ENCODE results near the gene ZFHX3.

Gene ZFHX3

GRCh38 chr16:72938795-72939164 lies 109.1 kb downstream of the ZFHX3 start:
- TF ChIP-seq ZBTB7A (IDR thresholded peaks at IDR 0.05; ENCODE audit: low read depth) (no peak), RAD21 (IDR thresholded peaks at IDR 0.05; ENCODE audit: low read depth) (no peak), TAF1 (IDR thresholded peaks at IDR 0.05; ENCODE audit: low read depth) (no peak), YY1 (IDR thresholded peaks at IDR 0.05; ENCODE audit: low read depth) (no peak), NFIC (IDR thresholded peaks at IDR 0.05) (no peak), TEAD4 (IDR thresholded peaks at IDR 0.05) (no peak), MAX (IDR thresholded peaks at IDR 0.05) (no peak), CEBPB (IDR thresholded peaks at IDR 0.05) (no peak), FOXM1 (IDR thresholded peaks at IDR 0.05; ENCODE audit: borderline replicate concordance, low read depth) (no peak), EP300 (IDR thresholded peaks at IDR 0.05; ENCODE audit: borderline replicate concordance) (no peak), USF1 (IDR thresholded peaks at IDR 0.05) (no peak), TCF12 (IDR thresholded peaks at IDR 0.05; ENCODE audit: low read depth) (no peak), CREB1 (IDR thresholded peaks at IDR 0.05; ENCODE audit: low read depth) (no peak), EGR1 (IDR thresholded peaks at IDR 0.05) (no peak)
- TF ChIP-seq, protein P1, sequence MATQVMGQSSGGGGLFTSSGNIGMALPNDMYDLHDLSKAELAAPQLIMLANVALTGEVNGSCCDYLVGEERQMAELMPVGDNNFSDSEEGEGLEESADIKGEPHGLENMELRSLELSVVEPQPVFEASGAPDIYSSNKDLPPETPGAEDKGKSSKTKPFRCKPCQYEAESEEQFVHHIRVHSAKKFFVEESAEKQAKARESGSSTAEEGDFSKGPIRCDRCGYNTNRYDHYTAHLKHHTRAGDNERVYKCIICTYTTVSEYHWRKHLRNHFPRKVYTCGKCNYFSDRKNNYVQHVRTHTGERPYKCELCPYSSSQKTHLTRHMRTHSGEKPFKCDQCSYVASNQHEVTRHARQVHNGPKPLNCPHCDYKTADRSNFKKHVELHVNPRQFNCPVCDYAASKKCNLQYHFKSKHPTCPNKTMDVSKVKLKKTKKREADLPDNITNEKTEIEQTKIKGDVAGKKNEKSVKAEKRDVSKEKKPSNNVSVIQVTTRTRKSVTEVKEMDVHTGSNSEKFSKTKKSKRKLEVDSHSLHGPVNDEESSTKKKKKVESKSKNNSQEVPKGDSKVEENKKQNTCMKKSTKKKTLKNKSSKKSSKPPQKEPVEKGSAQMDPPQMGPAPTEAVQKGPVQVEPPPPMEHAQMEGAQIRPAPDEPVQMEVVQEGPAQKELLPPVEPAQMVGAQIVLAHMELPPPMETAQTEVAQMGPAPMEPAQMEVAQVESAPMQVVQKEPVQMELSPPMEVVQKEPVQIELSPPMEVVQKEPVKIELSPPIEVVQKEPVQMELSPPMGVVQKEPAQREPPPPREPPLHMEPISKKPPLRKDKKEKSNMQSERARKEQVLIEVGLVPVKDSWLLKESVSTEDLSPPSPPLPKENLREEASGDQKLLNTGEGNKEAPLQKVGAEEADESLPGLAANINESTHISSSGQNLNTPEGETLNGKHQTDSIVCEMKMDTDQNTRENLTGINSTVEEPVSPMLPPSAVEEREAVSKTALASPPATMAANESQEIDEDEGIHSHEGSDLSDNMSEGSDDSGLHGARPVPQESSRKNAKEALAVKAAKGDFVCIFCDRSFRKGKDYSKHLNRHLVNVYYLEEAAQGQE (IDR thresholded peaks at IDR 0.05; ENCODE audit: low read depth) = no peak

DNA sequence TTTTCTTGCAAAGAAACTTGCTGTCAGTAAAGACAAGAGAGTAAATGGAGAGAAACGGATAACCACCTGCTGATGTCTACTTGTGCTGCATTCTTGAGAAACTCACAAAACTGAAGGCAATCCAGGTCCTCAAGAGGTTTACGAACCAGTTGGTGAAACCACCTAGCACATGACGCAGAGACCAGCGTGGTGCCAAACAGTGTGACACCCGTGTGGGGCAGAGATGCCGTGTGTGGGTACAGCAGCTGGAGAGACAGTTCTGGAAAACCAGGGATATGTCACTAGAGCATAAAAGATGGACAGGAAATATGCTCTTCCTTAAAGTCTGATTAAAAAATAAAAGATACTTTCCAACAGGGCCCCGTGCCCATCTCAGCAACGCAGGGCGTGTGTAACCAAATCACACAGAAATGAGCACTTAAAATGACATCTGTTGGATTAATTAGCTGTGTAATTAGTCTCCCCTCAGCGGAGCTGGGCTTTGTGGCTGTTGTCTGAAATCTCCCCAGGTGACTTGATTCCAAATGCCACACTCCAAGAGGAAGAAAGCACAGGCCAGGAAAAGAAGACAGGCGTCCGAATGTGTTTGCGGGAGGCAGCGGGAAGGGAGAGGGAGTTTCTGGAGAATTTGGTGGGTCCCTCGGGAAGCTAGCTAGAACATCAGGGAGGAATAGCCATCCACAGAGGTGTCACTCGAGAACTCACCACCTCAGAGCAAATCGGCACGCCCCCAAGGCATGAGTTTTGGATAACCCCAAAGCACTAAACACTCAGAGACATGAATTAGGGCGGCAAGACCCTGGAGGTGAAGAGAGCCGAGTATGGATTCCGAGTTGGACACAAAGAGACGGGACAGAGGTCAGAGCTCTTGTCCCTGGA lies 109.8 kb downstream of the ZFHX3 start:
- TF ChIP-seq RAD21 (IDR thresholded peaks at IDR 0.05; ENCODE audit: low read depth) (no peak), NFIC (IDR thresholded peaks at IDR 0.05) (no peak), EP300 (IDR thresholded peaks at IDR 0.05; ENCODE audit: borderline replicate concordance) (no peak)
- TF ChIP-seq, protein P1 (IDR thresholded peaks at IDR 0.05; ENCODE audit: low read depth) = no peak

GRCh38 chr16:72937360-72937759 lies 110.6 kb downstream of the ZFHX3 start:
- TF ChIP-seq, protein P1 (IDR thresholded peaks at IDR 0.05; ENCODE audit: low read depth) = no peak
- TF ChIP-seq CREB1 (IDR thresholded peaks at IDR 0.05; ENCODE audit: low read depth) = no peak
- TF ChIP-seq TCF12 (IDR thresholded peaks at IDR 0.05; ENCODE audit: low read depth) = no peak
- no peak for TF ChIP-seq MAX (IDR thresholded peaks at IDR 0.05)
- no peak for TF ChIP-seq EGR1 (IDR thresholded peaks at IDR 0.05)
- TF ChIP-seq CEBPB (IDR thresholded peaks at IDR 0.05) = no peak
- no peak for TF ChIP-seq TEAD4 (IDR thresholded peaks at IDR 0.05)
- TF ChIP-seq YY1 (IDR thresholded peaks at IDR 0.05; ENCODE audit: low read depth) = no peak
- TF ChIP-seq FOXM1 (IDR thresholded peaks at IDR 0.05; ENCODE audit: borderline replicate concordance, low read depth) = no peak
- no peak for TF ChIP-seq ZBTB7A (IDR thresholded peaks at IDR 0.05; ENCODE audit: low read depth)
- TF ChIP-seq NFIC (IDR thresholded peaks at IDR 0.05) = no peak
- no peak for TF ChIP-seq EP300 (IDR thresholded peaks at IDR 0.05; ENCODE audit: borderline replicate concordance)
- no peak for TF ChIP-seq TAF1 (IDR thresholded peaks at IDR 0.05; ENCODE audit: low read depth)
- no peak for TF ChIP-seq RAD21 (IDR thresholded peaks at IDR 0.05; ENCODE audit: low read depth)
- TF ChIP-seq USF1 (IDR thresholded peaks at IDR 0.05) = no peak

GRCh38 chr16:72936408-72936807 lies 111.5 kb downstream of the ZFHX3 start:
- TF ChIP-seq EP300 (IDR thresholded peaks at IDR 0.05; ENCODE audit: borderline replicate concordance) (no peak), YY1 (IDR thresholded peaks at IDR 0.05; ENCODE audit: low read depth) (no peak), ZBTB7A (IDR thresholded peaks at IDR 0.05; ENCODE audit: low read depth) (no peak)
